GM12872 (cell line): ENCODE data around the gene CNTNAP3B.
"Not testable (repeated sequence)": the region's sequence is repeated elsewhere in the genome, so short reads cannot be mapped to it uniquely, and the experiment has no call there.

ENCODE experiments used
- CTCF ChIP-seq: IDR thresholded peaks from 3 replicates; pipeline ENCODE4 v1.5.1; 2011; ENCODE audit warnings: low read depth, mild to moderate bottlenecking, low read length, moderate library complexity; ENCODE audit not compliant: insufficient read depth

Gene CNTNAP3B

GRCh38 chr9:42129073-42129729 is at the start of gene CNTNAP3B:
Gene CNTNAP3B, minus strand, starts transcription at chr9:42129426. Its CDS starts 332 bp downstream, at chr9:42129094.
- TF ChIP-seq CTCF, result not testable (repeated sequence)
